ENCODE data around the gene CCIN. TPM values are rescaled to one million over a fixed set of nuclear protein-coding genes. Genes with fewer than 3 reads are reported as not detected.

Gene CCIN
- total RNA-seq, 1 experiment from 2014 or later, result 0.20 TPM

- TF ChIP-seq, protein P1, sequence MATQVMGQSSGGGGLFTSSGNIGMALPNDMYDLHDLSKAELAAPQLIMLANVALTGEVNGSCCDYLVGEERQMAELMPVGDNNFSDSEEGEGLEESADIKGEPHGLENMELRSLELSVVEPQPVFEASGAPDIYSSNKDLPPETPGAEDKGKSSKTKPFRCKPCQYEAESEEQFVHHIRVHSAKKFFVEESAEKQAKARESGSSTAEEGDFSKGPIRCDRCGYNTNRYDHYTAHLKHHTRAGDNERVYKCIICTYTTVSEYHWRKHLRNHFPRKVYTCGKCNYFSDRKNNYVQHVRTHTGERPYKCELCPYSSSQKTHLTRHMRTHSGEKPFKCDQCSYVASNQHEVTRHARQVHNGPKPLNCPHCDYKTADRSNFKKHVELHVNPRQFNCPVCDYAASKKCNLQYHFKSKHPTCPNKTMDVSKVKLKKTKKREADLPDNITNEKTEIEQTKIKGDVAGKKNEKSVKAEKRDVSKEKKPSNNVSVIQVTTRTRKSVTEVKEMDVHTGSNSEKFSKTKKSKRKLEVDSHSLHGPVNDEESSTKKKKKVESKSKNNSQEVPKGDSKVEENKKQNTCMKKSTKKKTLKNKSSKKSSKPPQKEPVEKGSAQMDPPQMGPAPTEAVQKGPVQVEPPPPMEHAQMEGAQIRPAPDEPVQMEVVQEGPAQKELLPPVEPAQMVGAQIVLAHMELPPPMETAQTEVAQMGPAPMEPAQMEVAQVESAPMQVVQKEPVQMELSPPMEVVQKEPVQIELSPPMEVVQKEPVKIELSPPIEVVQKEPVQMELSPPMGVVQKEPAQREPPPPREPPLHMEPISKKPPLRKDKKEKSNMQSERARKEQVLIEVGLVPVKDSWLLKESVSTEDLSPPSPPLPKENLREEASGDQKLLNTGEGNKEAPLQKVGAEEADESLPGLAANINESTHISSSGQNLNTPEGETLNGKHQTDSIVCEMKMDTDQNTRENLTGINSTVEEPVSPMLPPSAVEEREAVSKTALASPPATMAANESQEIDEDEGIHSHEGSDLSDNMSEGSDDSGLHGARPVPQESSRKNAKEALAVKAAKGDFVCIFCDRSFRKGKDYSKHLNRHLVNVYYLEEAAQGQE (IDR thresholded peaks at IDR 0.05; ENCODE audit: low read depth), result no peak
Observed at GRCh38 chr9:36164372-36164771, 4.8 kb upstream of the CCIN start (continued).

- Histone ChIP-seq H3K79me2 (ENCODE audit: insufficient read depth, low read length) (no peaks in the 10 kb centered on the region), H3K4me3 (replicated peaks in 1 of 2; ENCODE audit: low read depth in 1 of 2, low read length in 2 of 2) (no peak overlapping the region), H3K4me1 (ENCODE audit: control insufficient read depth in 1 of 2, insufficient read depth in 2 of 2, low read length in 2 of 2) (peaks cover 0 to 15% of the 10 kb centered on the region in 2 experiments; a peak in 1 of 4 replicates), H3K36me3 (ENCODE audit: control insufficient read depth in 1 of 2, insufficient read depth in 2 of 2, low read length in 2 of 2) (no peaks in the 10 kb centered on the region), H3K27ac (ENCODE audit: low read depth, low read length) (no peak overlapping the region), H3K4me2 (ENCODE audit: low read length) (no peak overlapping the region), H3K9me3 (ENCODE audit: control insufficient read depth in 1 of 2, insufficient read depth in 1 of 2, low read depth in 1 of 2, low read length in 2 of 2) (no peaks in the 10 kb centered on the region), H3K9ac (ENCODE audit: low read length) (no peak overlapping the region), H3K9me2 (ENCODE audit: insufficient read depth) (no peaks in the 10 kb centered on the region), H4K20me1 (ENCODE audit: insufficient read depth) (no peaks in the 10 kb centered on the region), H2AFZ (ENCODE audit: low read depth, low read length, poor library complexity, severe bottlenecking) (no peak overlapping the region), H3K27me3 (ENCODE audit: insufficient read depth, low read length) (no peaks in the 10 kb centered on the region)
- no TSS peak for BruUV-seq (replicated peaks)
- ATAC-seq, result no peak
- DNase-seq (ENCODE audit: low read depth, low spot score), result no peak
- CTCF ChIA-PET, result interaction anchor here (1.5 to 3.5 kb wide), 3 partner anchors 28 to 63 kb away, joined by 3 to 36 read pairs (median 6); partner anchors contain the start of gene GLIPR2
- RAD21 ChIA-PET (ENCODE audit: low non-redundant PET in 1 of 2, low total read pairs in 2 of 2, uncharacterized antibody in 2 of 2, unreplicated experiment in 2 of 2), result no interaction called here
- intact Hi-C loops (cut with micrococcal nuclease), result loop anchor here (5.0 kb wide), 1 partner anchor 208 kb away; the partner anchor contains the start of gene OR2S2
- TF ChIP-seq POLR2A (IDR thresholded peaks at IDR 0.05; ENCODE audit: borderline replicate concordance, extremely low read depth, insufficient read depth, insufficient read length) (no peak), SRF (IDR thresholded peaks at IDR 0.05; ENCODE audit: low read depth) (no peak)
- TF ChIP-seq, protein P1 (IDR thresholded peaks at IDR 0.05; ENCODE audit: low read depth), result no peak
- TF ChIP-seq, protein P2, sequence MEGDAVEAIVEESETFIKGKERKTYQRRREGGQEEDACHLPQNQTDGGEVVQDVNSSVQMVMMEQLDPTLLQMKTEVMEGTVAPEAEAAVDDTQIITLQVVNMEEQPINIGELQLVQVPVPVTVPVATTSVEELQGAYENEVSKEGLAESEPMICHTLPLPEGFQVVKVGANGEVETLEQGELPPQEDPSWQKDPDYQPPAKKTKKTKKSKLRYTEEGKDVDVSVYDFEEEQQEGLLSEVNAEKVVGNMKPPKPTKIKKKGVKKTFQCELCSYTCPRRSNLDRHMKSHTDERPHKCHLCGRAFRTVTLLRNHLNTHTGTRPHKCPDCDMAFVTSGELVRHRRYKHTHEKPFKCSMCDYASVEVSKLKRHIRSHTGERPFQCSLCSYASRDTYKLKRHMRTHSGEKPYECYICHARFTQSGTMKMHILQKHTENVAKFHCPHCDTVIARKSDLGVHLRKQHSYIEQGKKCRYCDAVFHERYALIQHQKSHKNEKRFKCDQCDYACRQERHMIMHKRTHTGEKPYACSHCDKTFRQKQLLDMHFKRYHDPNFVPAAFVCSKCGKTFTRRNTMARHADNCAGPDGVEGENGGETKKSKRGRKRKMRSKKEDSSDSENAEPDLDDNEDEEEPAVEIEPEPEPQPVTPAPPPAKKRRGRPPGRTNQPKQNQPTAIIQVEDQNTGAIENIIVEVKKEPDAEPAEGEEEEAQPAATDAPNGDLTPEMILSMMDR (IDR thresholded peaks at IDR 0.05 in 2 of 3, conservative IDR thresholded peaks at IDR 0.05 in 1 of 3; ENCODE audit: borderline replicate concordance in 1 of 3, insufficient read depth in 1 of 3, low read depth in 2 of 3, low read length in 2 of 3), result no peak
- POLR2A ChIA-PET, result interaction anchor here (1.5 kb wide), 1 partner anchor 26 kb away, joined by 7 read pairs; the partner anchor contains the start of gene CLTA
Observed at GRCh38 chr9:36164989-36165388, 4.2 kb upstream of the CCIN start.

Data from HCT116 (cell line).